AG09319 (cell line): Measurements from ENCODE around the gene KLHL42.
"Not testable (repeated sequence)": the region's sequence is repeated elsewhere in the genome, so short reads cannot be mapped to it uniquely, and the experiment has no call there.

Source experiments
- DNase-seq: peaks from one replicate; pipeline ENCODE4 v3.0.0-alpha.2; 2010; ENCODE audit warnings: low read depth; ENCODE audit errors: extremely low read depth
- TF ChIP-seq, protein P1 (sequence below): IDR thresholded peaks from 2 replicates; pipeline ENCODE4 v1.5.1; 2011; ENCODE audit warnings: low read depth, mild to moderate bottlenecking, inconsistent platforms, low read length, moderate library complexity

The KLHL42 gene, protein sequence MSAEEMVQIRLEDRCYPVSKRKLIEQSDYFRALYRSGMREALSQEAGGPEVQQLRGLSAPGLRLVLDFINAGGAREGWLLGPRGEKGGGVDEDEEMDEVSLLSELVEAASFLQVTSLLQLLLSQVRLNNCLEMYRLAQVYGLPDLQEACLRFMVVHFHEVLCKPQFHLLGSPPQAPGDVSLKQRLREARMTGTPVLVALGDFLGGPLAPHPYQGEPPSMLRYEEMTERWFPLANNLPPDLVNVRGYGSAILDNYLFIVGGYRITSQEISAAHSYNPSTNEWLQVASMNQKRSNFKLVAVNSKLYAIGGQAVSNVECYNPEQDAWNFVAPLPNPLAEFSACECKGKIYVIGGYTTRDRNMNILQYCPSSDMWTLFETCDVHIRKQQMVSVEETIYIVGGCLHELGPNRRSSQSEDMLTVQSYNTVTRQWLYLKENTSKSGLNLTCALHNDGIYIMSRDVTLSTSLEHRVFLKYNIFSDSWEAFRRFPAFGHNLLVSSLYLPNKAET

DNA sequence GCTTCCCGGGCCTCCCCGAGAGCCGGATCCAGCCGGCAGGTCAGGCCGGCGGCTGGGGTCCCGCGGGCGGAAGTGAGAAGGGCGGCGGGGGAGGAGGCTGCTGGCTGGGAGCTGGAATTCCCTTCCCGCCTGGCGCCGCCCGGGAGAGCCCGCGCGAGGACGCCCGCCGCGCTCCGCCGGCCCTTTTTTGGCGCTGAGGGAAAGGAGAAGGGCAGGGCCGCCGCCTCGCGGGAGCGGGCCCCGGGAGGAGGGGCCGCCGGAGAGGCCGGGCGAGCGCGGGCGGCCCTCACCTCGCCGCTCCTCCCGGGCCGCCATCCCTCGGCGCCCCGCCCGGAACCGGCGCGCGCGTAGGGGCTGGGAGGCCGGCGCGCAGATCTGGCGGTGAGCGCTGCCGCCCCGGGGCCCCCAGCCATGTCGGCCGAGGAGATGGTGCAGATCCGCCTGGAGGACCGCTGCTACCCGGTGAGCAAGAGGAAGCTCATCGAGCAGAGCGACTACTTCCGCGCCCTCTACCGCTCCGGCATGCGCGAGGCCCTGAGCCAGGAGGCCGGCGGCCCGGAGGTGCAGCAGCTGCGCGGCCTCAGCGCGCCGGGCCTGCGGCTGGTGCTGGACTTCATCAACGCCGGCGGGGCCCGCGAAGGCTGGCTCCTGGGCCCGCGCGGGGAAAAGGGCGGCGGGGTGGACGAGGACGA lies at the start of gene KLHL42, which contains the start of gene MANSC4:
KLHL42 (plus strand) TSS at position 314 of the 692 bp plus-strand sequence; CDS start at position 412, 98 bp downstream.
MANSC4 (minus strand) TSS at position 317 of the 692 bp plus-strand sequence. CDS start 8,960 bp downstream, outside the sequence.
- TF ChIP-seq, protein P1, sequence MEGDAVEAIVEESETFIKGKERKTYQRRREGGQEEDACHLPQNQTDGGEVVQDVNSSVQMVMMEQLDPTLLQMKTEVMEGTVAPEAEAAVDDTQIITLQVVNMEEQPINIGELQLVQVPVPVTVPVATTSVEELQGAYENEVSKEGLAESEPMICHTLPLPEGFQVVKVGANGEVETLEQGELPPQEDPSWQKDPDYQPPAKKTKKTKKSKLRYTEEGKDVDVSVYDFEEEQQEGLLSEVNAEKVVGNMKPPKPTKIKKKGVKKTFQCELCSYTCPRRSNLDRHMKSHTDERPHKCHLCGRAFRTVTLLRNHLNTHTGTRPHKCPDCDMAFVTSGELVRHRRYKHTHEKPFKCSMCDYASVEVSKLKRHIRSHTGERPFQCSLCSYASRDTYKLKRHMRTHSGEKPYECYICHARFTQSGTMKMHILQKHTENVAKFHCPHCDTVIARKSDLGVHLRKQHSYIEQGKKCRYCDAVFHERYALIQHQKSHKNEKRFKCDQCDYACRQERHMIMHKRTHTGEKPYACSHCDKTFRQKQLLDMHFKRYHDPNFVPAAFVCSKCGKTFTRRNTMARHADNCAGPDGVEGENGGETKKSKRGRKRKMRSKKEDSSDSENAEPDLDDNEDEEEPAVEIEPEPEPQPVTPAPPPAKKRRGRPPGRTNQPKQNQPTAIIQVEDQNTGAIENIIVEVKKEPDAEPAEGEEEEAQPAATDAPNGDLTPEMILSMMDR = no peak

DNA sequence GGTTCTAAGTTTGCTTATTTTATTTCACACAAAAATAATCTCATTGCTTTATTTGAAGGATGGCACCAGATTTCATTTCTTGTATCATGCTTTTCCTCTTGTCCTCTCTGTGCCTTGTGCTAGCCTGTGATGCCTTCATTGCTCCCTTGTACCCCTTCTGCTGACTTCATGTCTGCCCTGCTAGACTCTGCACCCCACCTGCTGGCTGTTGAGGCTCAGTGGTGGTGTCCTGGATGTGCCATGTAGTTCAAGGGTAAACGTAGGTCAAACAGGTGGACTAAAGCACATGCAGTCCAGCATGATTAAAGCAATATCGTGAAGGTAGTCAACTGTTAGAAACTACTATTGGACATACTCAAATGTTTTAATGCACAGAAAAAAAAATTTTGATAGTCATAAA lies 47.8 kb upstream of the KLHL42 start:
- TF ChIP-seq, protein P1 = peak; percentile 12

More for the DNA sequence above, at the start of gene KLHL42, which contains the start of gene MANSC4:
- peak; percentile 40 for DNase-seq

GRCh38 chr12:27733052-27733656 lies 46.9 kb upstream of the KLHL42 start:
- no peak for DNase-seq
- TF ChIP-seq, protein P1 = peak; percentile 86

More for the DNA sequence above, 47.8 kb upstream of the KLHL42 start:
- no peak for DNase-seq

DNA sequence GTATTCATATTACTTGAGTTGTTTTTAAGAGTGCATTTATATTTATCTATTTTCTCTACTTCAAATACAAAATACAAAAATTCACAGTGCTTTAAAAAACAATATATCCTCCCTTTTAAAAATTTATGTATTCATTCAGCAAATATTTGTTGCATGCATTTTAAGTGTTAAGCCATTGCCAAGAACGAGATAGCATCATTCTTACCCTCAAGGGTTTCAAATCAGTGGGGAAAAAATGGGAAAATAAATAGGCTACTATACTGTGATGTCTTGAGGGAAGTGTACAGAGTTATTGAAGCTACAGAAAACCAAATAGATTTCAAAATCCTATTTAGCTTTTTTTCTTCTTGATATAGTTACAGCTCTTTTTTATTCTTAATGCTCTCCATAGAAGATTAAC lies 46.2 kb upstream of the KLHL42 start:
- TF ChIP-seq, protein P1 = no peak
- DNase-seq = no peak

DNA sequence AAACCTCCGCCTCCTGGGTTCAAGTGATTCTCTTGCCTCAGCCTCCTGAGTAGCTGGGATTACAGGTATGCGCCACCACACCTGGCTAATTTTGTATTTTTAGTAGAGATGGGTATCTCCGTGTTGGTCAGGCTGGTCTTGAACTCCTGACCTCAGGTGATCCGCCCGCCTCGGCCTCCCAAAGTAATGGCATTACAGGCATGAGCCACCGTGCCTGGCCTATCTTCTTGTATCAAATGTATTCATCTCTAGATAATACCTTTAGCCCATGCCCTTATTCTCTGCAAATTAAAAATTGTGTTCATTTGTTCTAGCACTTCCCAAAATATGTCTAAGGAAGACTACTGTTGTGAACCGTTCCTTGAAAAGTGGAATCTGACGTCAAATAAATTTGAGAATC lies 45.7 kb upstream of the KLHL42 start:
- DNase-seq = not testable (repeated sequence)

DNA sequence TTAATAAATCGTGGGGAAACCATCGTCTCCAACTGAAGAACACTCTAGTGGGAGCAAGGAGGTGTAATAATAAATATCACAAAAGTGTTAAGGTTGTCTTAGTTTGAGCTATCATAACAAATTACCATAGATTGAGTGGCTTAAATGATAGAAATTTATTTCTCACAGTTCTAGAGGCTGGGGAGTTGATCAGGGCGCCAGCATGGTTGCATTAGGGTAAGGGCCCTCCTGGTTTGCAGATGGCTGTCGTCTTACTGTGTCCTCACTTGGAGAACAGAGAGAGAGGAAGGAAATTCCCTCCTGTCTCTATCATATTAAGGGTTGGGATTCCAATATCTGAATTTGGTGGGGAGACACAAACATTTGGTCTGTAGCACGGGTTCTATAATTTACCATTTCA lies 36.4 kb upstream of the KLHL42 start:
- TF ChIP-seq, protein P1 = no peak
- no peak for DNase-seq

DNA sequence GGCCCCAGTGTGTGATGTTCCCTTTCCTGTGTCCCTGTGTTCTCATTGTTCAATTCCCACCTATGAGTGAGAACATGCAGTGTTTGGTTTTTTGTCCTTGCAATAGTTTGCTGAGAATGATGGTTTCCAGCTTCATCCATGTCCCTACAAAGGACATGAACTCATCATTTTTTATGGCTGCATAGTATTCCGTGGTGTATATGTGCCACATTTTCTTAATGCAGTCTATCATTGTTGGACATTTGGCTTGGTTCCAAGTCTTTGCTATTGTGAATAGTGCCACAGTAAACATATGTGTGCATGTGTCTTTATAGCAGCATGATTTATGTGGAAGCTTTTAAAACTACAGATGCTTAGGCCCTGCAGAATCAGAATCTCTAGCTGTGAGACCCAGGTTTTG lies 34.3 kb upstream of the KLHL42 start:
- DNase-seq = not testable (repeated sequence)
